ENCODE results near the gene CR2. TPM values are rescaled to one million over a fixed set of nuclear protein-coding genes. Genes with fewer than 3 reads are reported as not detected.
A peak's percentile ranks its signal among the peaks of the same experiment; 100 is the strongest.
"Not testable (repeated sequence)": the region's sequence is repeated elsewhere in the genome, so short reads cannot be mapped to it uniquely, and the experiment has no call there.

The CR2 gene
- total and polyA plus RNA-seq, 8 donors = 0.08 to 0.95 (median 0.28) TPM

DNA sequence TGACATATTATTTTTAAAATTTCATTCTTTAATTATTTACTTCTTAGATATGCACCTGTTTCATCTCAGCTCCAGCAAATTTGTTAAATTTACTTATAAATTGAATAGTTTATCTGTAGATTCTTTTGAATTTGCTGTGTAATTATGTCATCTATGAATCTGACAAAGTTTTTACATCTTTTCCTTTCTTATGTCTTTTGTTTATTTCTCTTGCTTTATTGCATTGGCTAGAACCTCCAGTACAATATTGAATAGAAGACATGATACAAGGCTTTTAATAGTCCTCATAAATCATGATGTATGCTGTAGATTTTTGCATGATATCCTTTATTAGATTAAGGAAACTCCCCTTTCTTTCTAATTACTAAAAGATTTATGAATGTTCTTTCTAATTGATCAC is 62.6 kb downstream of the CR2 start:
- TF ChIP-seq, protein P1, sequence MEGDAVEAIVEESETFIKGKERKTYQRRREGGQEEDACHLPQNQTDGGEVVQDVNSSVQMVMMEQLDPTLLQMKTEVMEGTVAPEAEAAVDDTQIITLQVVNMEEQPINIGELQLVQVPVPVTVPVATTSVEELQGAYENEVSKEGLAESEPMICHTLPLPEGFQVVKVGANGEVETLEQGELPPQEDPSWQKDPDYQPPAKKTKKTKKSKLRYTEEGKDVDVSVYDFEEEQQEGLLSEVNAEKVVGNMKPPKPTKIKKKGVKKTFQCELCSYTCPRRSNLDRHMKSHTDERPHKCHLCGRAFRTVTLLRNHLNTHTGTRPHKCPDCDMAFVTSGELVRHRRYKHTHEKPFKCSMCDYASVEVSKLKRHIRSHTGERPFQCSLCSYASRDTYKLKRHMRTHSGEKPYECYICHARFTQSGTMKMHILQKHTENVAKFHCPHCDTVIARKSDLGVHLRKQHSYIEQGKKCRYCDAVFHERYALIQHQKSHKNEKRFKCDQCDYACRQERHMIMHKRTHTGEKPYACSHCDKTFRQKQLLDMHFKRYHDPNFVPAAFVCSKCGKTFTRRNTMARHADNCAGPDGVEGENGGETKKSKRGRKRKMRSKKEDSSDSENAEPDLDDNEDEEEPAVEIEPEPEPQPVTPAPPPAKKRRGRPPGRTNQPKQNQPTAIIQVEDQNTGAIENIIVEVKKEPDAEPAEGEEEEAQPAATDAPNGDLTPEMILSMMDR (IDR thresholded peaks at IDR 0.05) = no peak
- Histone ChIP-seq H3K9me3 (no peaks in the 10 kb centered on the region), H3K27me3 (no peaks in the 10 kb centered on the region), H3K4me1 (no peaks in the 10 kb centered on the region), H3K4me3 (no peak overlapping the region), H3K36me3 (peaks cover 0 to 9% of the 10 kb centered on the region in 2 donors), H3K27ac (no peak overlapping the region)
- DNase-seq = no peak
- intact Hi-C loops (cut with DNase I) = no loop called here
- ATAC-seq = no peak

DNA sequence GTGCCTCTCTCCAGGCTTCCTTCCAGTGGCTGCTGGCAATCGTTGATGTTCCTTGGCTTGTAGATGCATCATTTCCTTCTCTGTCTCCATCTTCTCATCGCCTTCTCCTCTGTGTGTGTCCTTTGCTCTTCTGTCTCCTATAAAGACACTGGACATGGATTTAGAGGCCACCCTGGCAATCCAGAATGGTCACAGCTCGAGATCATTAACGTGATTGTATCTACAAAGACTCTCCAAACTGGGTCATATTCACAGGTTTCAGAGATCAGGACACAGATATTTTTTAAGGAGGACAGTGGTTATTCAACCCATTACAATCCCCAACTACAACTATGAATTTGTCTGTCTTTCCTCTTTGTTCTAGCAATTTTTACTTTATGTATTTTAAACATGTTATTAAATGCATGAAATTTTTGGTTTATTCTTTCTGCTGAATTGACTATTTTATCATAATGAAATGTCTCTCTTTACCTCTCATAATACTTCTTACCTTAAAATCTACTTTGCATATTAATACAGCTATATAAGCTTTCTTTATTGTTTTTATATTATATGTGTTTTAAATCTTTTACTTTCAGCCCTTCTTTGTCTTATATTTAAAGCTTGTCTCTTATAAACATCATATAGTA is 64.6 kb downstream of the CR2 start:
- DNase-seq (no peak), ATAC-seq (no peak)
- H3K4me3 ChIP-seq = no peak overlapping the region
- H3K27ac ChIP-seq = no peak overlapping the region
- intact Hi-C loops (cut with DNase I) = no loop called here
- H3K9me3 ChIP-seq = no peaks in the 10 kb centered on the region
- no peaks in the 10 kb centered on the region for H3K36me3 ChIP-seq
- no peaks in the 10 kb centered on the region for H3K27me3 ChIP-seq
- no peaks in the 10 kb centered on the region for H3K4me1 ChIP-seq
- TF ChIP-seq, protein P1 (IDR thresholded peaks at IDR 0.05) = no peak

DNA sequence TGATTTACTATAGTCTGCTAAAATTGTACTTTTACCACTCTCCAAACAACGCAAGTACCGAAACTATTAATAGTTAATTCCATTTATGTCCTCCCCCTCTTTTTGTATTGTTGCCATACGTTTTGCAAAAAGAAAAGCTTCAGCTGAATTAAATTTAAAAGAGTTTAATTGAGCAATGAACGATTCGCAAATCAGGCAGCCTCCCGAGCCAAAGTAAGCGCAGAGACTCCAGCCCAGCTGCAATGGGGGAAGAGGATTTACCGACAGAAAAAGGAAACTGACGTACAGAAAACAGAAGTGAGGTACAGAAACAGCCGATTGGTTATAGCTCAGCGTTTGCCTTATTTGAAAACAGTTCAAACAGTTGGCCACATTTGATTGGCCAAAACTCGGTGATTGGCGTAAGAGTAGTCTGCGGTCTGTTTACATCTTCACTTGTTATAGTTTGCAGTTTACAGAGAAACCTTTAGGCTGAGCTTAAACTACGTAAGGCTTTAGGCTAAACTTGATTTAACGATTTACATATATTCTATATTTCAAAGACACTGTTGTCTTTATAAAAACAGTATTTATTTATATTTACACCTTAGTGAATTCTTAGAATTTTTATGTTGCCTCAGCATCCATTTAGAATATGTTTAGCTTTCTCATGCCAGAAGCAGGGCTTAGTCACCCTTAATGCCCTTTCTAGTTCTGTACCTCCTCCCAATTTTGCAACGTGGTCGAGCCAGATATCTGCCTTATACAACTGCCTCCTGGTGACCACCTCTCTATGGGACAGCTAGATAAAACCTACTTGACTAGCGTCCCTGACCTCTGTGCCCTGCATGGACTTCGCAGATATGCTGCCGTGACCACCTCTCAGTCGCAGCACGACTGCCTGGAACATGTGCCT is 65.6 kb downstream of the CR2 start:
- no peaks in the 10 kb centered on the region for H3K36me3 ChIP-seq
- H3K4me1 ChIP-seq = no peaks in the 10 kb centered on the region
- ATAC-seq (no peak), DNase-seq (no peak)
- intact Hi-C loops (cut with DNase I) = no loop called here
- H3K27ac ChIP-seq = no peak overlapping the region
- H3K4me3 ChIP-seq = no peak overlapping the region
- H3K9me3 ChIP-seq = no peaks in the 10 kb centered on the region
- TF ChIP-seq, protein P1 (IDR thresholded peaks at IDR 0.05) = no peak
- no peaks in the 10 kb centered on the region for H3K27me3 ChIP-seq

DNA sequence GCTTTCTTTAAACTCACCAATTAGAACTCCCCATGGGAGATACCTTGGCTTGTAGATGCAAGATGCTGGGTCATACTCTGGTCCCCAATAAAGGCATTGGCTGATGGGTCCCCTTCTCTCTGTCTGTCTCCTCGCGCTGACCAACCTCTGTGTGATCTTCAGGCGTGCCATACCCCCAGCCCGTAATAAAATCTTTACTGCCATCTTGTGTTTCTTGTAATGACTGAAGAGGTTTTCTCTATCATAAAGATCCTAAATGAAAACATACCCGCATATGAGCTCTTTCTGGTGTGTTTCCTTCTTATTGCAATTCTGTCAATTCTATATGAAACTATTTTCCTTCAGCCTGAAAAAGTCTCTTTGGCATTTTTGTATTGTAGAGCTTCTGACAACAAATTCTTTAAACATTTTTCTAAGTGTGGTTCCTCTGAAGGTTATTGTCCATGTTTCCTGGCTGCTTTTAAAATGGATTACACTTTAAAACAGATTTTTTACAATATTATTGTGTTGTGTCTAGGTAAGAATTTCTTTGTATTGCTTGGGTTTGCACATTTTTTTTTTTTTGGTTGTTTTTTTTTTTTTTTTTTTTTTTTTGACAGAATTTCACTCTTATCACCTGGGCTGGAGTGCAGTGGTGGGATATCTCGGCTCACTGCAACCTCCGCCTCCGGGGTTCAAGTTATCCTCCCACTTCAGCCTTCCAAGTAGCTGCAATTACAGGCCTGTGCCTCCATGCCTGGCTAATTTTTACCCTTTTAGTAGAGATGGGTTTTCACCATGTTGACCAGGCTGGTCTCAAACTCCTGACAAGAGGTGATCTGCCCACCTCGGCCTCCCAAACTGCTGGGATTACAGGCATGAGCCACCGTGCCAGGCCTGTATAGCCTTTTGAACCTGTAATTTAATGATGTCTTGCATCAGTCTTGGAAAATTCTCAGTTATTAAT is 66.5 kb downstream of the CR2 start:
- DNase-seq, H3K4me3 ChIP-seq, H3K36me3 ChIP-seq: not testable (repeated sequence)

DNA sequence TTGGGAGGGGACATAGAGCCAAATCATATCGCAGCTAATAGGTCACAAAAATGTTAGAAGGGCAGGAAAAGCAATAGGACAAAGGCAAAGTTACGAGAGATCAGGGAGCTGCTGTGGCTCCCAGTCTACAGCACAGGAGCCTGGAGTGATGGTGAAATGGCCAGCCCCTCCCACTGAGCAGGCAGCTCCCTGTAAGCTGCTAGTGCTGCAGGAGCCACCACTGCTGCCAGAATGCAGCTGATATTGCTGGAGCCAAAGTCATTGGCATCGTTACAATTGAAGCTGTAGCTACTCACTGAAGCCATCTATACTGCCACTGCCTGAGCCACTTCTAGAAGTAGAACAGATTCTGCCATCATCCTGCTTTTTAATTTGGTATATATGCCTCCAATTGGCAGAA is 71.1 kb downstream of the CR2 start:
- ATAC-seq; H3K9me3 ChIP-seq; DNase-seq; H3K36me3 ChIP-seq; H3K4me1 ChIP-seq; intact Hi-C loops (cut with DNase I); H3K27me3 ChIP-seq; H3K4me3 ChIP-seq; H3K27ac ChIP-seq: not testable (repeated sequence)

More for the DNA sequence above, 66.5 kb downstream of the CR2 start:
- intact Hi-C loops (cut with DNase I); ATAC-seq; H3K4me1 ChIP-seq; H3K27me3 ChIP-seq; H3K27ac ChIP-seq; H3K9me3 ChIP-seq: not testable (repeated sequence)

DNA sequence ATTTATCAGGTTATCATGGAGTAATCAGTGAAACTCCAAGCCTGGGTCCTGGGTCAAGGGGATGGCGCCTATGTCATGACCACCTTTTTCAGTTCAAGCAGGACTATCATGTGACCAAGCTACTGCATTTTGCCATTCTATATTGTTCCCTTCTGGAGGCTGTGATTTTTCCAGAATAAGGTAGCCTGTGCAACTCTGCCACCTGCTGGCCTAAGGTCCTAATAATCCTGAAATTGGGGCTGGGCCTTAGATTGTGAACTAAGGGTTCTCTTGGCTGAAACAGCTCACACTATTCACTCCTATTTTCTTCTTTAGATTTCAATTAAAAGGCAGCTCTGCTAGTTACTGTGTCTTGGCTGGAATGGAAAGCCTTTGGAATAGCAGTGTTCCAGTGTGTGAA is 74.3 kb downstream of the CR2 start:
- H3K4me3 ChIP-seq; intact Hi-C loops (cut with DNase I); H3K4me1 ChIP-seq; H3K27ac ChIP-seq; DNase-seq; H3K36me3 ChIP-seq; H3K9me3 ChIP-seq; H3K27me3 ChIP-seq: not testable (repeated sequence)
- ATAC-seq = peak; percentile 86

DNA sequence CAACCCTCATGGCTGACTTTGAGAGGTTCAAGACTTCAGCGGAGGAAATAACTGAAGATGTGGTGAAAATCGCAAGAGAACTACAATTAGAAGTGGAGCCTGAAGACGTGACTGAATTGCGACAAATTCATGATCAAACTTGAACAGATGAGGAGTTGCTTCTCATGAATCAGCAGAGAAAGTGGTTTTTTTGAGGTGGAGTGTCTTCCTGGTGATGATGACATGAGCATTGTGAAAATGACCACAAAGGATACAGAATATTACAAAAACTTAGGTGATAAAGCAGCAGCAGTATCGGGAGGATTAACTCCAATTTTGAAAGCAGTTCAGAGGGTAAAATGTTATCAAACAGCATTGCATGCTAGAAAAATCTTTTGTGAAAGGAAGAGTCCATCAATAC is 82.1 kb downstream of the CR2 start:
- H3K9me3 ChIP-seq; ATAC-seq; H3K27ac ChIP-seq; H3K4me1 ChIP-seq; DNase-seq; H3K36me3 ChIP-seq; intact Hi-C loops (cut with DNase I); H3K27me3 ChIP-seq; H3K4me3 ChIP-seq: not testable (repeated sequence)

Data from left lung (tissue), 10 donors.